ENCODE measurements around the gene ISM2. TPM values are rescaled to one million over a fixed set of nuclear protein-coding genes. Genes with fewer than 3 reads are reported as not detected.

Gene ISM2
- total and polyA plus RNA-seq, 2 experiments from 2014 or later = 0.69 to 1.3 TPM

DNA sequence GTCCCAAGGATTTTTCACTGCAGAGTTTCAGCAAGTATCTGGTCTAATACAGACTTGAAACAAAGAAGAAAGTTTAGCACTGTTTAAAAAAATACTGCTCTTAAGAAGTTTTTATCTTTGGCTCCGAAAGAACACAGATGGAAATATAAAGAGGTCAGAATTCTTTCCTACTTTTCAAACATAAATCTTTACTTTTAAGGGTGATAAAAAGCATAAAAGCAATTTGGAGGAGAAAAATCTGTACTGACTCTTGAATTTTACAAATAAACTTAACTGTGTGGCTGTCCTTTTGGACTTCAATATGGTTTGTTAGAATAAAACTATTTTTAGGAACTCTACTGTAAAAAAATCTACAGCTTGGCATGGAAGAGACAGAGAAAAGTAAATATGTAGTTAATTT, 27.6 kb upstream of the ISM2 start (continued):
- TF ChIP-seq, protein P1, sequence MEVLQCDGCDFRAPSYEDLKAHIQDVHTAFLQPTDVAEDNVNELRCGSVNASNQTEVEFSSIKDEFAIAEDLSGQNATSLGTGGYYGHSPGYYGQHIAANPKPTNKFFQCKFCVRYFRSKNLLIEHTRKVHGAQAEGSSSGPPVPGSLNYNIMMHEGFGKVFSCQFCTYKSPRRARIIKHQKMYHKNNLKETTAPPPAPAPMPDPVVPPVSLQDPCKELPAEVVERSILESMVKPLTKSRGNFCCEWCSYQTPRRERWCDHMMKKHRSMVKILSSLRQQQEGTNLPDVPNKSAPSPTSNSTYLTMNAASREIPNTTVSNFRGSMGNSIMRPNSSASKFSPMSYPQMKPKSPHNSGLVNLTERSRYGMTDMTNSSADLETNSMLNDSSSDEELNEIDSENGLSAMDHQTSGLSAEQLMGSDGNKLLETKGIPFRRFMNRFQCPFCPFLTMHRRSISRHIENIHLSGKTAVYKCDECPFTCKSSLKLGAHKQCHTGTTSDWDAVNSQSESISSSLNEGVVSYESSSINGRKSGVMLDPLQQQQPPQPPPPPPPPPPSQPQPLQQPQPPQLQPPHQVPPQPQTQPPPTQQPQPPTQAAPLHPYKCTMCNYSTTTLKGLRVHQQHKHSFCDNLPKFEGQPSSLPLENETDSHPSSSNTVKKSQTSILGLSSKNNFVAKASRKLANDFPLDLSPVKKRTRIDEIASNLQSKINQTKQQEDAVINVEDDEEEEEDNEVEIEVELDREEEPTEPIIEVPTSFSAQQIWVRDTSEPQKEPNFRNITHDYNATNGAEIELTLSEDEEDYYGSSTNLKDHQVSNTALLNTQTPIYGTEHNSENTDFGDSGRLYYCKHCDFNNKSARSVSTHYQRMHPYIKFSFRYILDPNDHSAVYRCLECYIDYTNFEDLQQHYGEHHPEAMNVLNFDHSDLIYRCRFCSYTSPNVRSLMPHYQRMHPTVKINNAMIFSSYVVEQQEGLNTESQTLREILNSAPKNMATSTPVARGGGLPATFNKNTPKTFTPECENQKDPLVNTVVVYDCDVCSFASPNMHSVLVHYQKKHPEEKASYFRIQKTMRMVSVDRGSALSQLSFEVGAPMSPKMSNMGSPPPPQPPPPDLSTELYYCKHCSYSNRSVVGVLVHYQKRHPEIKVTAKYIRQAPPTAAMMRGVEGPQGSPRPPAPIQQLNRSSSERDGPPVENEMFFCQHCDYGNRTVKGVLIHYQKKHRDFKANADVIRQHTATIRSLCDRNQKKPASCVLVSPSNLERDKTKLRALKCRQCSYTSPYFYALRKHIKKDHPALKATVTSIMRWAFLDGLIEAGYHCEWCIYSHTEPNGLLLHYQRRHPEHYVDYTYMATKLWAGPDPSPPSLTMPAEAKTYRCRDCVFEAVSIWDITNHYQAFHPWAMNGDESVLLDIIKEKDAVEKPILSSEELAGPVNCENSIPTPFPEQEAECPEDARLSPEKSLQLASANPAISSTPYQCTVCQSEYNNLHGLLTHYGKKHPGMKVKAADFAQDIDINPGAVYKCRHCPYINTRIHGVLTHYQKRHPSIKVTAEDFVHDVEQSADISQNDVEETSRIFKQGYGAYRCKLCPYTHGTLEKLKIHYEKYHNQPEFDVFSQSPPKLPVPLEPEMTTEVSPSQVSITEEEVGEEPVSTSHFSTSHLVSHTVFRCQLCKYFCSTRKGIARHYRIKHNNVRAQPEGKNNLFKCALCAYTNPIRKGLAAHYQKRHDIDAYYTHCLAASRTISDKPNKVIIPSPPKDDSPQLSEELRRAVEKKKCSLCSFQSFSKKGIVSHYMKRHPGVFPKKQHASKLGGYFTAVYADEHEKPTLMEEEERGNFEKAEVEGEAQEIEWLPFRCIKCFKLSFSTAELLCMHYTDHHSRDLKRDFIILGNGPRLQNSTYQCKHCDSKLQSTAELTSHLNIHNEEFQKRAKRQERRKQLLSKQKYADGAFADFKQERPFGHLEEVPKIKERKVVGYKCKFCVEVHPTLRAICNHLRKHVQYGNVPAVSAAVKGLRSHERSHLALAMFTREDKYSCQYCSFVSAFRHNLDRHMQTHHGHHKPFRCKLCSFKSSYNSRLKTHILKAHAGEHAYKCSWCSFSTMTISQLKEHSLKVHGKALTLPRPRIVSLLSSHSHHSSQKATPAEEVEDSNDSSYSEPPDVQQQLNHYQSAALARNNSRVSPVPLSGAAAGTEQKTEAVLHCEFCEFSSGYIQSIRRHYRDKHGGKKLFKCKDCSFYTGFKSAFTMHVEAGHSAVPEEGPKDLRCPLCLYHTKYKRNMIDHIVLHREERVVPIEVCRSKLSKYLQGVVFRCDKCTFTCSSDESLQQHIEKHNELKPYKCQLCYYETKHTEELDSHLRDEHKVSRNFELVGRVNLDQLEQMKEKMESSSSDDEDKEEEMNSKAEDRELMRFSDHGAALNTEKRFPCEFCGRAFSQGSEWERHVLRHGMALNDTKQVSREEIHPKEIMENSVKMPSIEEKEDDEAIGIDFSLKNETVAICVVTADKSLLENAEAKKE (CRISPR knock-in tag; IDR thresholded peaks at IDR 0.05) = no peak
- no peak for TF ChIP-seq EZH2 (IDR thresholded peaks at IDR 0.05; ENCODE audit: low read depth, unreplicated experiment)

DNA sequence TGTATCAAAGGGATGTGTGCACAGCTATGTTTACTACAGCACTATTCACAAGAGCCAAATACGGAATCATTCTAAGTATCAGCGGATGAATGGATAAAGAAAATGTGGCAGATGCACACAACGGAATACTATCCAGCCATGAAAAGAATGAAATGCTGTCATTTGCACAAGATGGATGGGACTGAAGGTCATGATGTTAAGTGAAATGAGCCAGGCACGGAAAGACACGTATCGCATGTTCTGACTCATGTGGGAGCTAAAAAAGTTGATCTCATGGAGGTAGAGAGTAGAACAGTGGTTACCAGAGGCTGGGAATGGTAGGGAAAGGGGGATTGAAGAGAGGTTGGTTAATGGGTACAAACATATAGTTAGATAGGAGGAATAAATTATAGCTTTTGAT, 25.9 kb upstream of the ISM2 start:
- Histone ChIP-seq H3K27ac (ENCODE audit: low read depth) (no peak overlapping the region), H3K4me1 (ENCODE audit: insufficient read depth) (no peaks in the 10 kb centered on the region), H3F3A (replicated peaks; ENCODE audit: low read depth) (no peaks in the 10 kb centered on the region), H3K27me3 (ENCODE audit: insufficient read depth) (no peaks in the 10 kb centered on the region), H3K36me3 (ENCODE audit: insufficient read depth) (no peaks in the 10 kb centered on the region), H3K4me3 (no peak overlapping the region), H3K79me2 (replicated peaks; ENCODE audit: insufficient read depth) (no peaks in the 10 kb centered on the region), H3K9me2 (ENCODE audit: insufficient read depth) (no peaks in the 10 kb centered on the region), H4K20me1 (replicated peaks; ENCODE audit: insufficient read depth) (no peaks in the 10 kb centered on the region), H3K4me2 (no peak overlapping the region), H2AFZ (no peak overlapping the region)
- Mint-ChIP-seq H3K4me3 (no peak overlapping the region), H3K27ac (no peak overlapping the region), H3K36me3 (ENCODE audit: low read depth) (peaks cover 10% of the 10 kb centered on the region; the same call in 2 of the 3 replicates), H3K4me1 (no peaks in the 10 kb centered on the region), H3K27me3 (ENCODE audit: insufficient read depth, low read depth, poor library complexity) (no peaks in the 10 kb centered on the region), H3K9me3 (no peaks in the 10 kb centered on the region)
- ATAC-seq (no peak), DNase-seq (ENCODE audit: low spot score) (no peak)
- TF ChIP-seq ZNF114 (CRISPR knock-in tag; IDR thresholded peaks at IDR 0.05) (no peak), JUNB (IDR thresholded peaks at IDR 0.05; ENCODE audit: unreplicated experiment) (no peak), EZH2 (IDR thresholded peaks at IDR 0.05; ENCODE audit: low read depth, unreplicated experiment) (no peak), EZH2phosphoT487 (IDR thresholded peaks at IDR 0.05; ENCODE audit: unreplicated experiment) (no peak), STAT1 (IDR thresholded peaks at IDR 0.05; ENCODE audit: unreplicated experiment) (no peak)
- TF ChIP-seq, protein P2, sequence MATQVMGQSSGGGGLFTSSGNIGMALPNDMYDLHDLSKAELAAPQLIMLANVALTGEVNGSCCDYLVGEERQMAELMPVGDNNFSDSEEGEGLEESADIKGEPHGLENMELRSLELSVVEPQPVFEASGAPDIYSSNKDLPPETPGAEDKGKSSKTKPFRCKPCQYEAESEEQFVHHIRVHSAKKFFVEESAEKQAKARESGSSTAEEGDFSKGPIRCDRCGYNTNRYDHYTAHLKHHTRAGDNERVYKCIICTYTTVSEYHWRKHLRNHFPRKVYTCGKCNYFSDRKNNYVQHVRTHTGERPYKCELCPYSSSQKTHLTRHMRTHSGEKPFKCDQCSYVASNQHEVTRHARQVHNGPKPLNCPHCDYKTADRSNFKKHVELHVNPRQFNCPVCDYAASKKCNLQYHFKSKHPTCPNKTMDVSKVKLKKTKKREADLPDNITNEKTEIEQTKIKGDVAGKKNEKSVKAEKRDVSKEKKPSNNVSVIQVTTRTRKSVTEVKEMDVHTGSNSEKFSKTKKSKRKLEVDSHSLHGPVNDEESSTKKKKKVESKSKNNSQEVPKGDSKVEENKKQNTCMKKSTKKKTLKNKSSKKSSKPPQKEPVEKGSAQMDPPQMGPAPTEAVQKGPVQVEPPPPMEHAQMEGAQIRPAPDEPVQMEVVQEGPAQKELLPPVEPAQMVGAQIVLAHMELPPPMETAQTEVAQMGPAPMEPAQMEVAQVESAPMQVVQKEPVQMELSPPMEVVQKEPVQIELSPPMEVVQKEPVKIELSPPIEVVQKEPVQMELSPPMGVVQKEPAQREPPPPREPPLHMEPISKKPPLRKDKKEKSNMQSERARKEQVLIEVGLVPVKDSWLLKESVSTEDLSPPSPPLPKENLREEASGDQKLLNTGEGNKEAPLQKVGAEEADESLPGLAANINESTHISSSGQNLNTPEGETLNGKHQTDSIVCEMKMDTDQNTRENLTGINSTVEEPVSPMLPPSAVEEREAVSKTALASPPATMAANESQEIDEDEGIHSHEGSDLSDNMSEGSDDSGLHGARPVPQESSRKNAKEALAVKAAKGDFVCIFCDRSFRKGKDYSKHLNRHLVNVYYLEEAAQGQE (IDR thresholded peaks at IDR 0.05; ENCODE audit: unreplicated experiment) = no peak

Measured in GM23338 (cell line).